ENCODE measurements around the gene GSTM5.

- TF ChIP-seq RAD21 (IDR thresholded peaks at IDR 0.05) = no peak
- no peak for TF ChIP-seq CTCF (IDR thresholded peaks at IDR 0.05; ENCODE audit: low read depth, low read length, missing input control)
- TF ChIP-seq MAX (IDR thresholded peaks at IDR 0.05) = no peak
Measured at GRCh38 chr1:109726728-109727373, 14.8 kb downstream of the GSTM5 start.

Measured in liver (tissue), 3 donors.